Colonic mucosa (tissue), 4 donors: ENCODE measurements around the gene MRPS9. TPM values are rescaled to one million over a fixed set of nuclear protein-coding genes. Genes with fewer than 3 reads are reported as not detected.

Experiments used
- DNase-seq: peaks from one replicate; pipeline ENCODE4 v3.0.0-alpha.2; 2020
- H3K27ac ChIP-seq: fragments of 200-600 bp; one replicate; pipeline ENCODE4 v1.8.0; 2021
- H3K27me3 ChIP-seq: fragments of 200-600 bp; one replicate; pipeline ENCODE4 v1.8.0; 2021
- H3K36me3 ChIP-seq: fragments of 200-600 bp; one replicate; pipeline ENCODE4 v1.8.0; 2021
- H3K4me1 ChIP-seq: fragments of 200-600 bp; one replicate; pipeline ENCODE4 v1.8.0; 2021; ENCODE audit warnings: mild to moderate bottlenecking
- H3K4me3 ChIP-seq: fragments of 200-600 bp; one replicate; pipeline ENCODE4 v1.8.0; 2021
- H3K9ac ChIP-seq, 2 donors: one replicate each; pipeline ENCODE4 v1.7.0; 2013; ENCODE audit warnings: control low read depth in 2 of 2, low read depth in 2 of 2, low read length in 2 of 2
- H3K9me3 ChIP-seq: fragments of 200-600 bp; one replicate; pipeline ENCODE4 v1.8.0; 2021
- intact Hi-C: fragments of 100-400 bp; cut with DNase I; formaldehyde crosslinking; loops from one replicate; pipeline ENCODE4 v1.14.1; 2022
- total RNA-seq, 2 donors: library from RNA; stranded (reverse); fragmentation: NEBNext Ultra II Directional in 1 of 2; extraction: Animal tissue kit (Norgen Biotek cat#: 25700) in 1 of 2; gene quantifications; one replicate each; pipeline ENCODE4 v1.2.1, GENCODE V29; 2021
- TF ChIP-seq, protein P1 (sequence below): fragments of 200-600 bp; IDR thresholded peaks from one replicate; pipeline ENCODE4 v1.8.0; 2022; ENCODE audit warnings: antibody characterized with exemption, mild to moderate bottlenecking
- donor health status: healthy.
- donor health status: DM: no; HTN: no; CAD: no.
- donor health status: DM: no; HTN: no; CAD: no.

MRPS9 gene
- total RNA-seq, 2 donors from 2014 or later, result 33.4 to 48.4 TPM

- H3K9me3 ChIP-seq, result no peaks in the 10 kb centered on the region
- no peak for DNase-seq
- TF ChIP-seq, protein P1, sequence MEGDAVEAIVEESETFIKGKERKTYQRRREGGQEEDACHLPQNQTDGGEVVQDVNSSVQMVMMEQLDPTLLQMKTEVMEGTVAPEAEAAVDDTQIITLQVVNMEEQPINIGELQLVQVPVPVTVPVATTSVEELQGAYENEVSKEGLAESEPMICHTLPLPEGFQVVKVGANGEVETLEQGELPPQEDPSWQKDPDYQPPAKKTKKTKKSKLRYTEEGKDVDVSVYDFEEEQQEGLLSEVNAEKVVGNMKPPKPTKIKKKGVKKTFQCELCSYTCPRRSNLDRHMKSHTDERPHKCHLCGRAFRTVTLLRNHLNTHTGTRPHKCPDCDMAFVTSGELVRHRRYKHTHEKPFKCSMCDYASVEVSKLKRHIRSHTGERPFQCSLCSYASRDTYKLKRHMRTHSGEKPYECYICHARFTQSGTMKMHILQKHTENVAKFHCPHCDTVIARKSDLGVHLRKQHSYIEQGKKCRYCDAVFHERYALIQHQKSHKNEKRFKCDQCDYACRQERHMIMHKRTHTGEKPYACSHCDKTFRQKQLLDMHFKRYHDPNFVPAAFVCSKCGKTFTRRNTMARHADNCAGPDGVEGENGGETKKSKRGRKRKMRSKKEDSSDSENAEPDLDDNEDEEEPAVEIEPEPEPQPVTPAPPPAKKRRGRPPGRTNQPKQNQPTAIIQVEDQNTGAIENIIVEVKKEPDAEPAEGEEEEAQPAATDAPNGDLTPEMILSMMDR, result no peak
- no peak overlapping the region for H3K27ac ChIP-seq
- H3K4me1 ChIP-seq, result no peaks in the 10 kb centered on the region
- H3K9ac ChIP-seq, result no peak overlapping the region
- H3K36me3 ChIP-seq, result no peaks in the 10 kb centered on the region
- H3K27me3 ChIP-seq, result no peaks in the 10 kb centered on the region
- intact Hi-C loops, result no loop called here
- H3K4me3 ChIP-seq, result no peak overlapping the region
Measured at GRCh38 chr2:105111365-105112150, 73.7 kb downstream of the MRPS9 start.

DNA sequence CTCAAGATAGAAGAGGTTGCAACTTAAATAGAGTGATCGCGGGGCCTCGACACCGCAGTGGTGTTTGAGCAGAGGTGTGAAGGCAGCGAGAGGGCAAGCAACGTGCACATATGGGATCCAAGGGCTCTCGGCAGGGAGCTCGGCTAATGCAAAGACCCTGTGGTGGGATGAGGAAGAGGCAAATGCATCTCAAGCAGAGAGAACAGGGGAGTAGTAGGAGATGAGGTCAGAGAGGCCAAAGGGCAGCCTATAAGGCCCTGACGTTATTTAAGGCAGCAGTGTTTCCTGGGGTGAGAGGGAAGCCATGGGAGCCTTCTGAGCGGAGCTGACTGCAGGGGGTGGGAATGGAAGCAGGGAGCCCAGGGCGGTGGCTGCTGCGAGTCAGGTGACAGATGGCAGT, 74.5 kb downstream of the MRPS9 start:
- TF ChIP-seq, protein P1, result no peak
- Histone ChIP-seq H3K9me3 (no peaks in the 10 kb centered on the region), H3K36me3 (no peaks in the 10 kb centered on the region), H3K9ac (no peak overlapping the region), H3K27ac (no peak overlapping the region), H3K27me3 (no peaks in the 10 kb centered on the region), H3K4me3 (no peak overlapping the region), H3K4me1 (no peaks in the 10 kb centered on the region)
- no peak for DNase-seq
- intact Hi-C loops, result no loop called here

GRCh38 chr2:105113616-105114291, 75.9 kb downstream of the MRPS9 start:
- H3K27me3 ChIP-seq, result no peaks in the 10 kb centered on the region
- no peak overlapping the region for H3K9ac ChIP-seq
- H3K36me3 ChIP-seq, result no peaks in the 10 kb centered on the region
- no peak for DNase-seq
- H3K4me3 ChIP-seq, result no peak overlapping the region
- intact Hi-C loops, result loop anchor here (1.0 kb wide), 1 partner anchor 123 kb away; no protein-coding TSS in a partner anchor
- no peaks in the 10 kb centered on the region for H3K4me1 ChIP-seq
- H3K27ac ChIP-seq, result no peak overlapping the region
- no peaks in the 10 kb centered on the region for H3K9me3 ChIP-seq
- TF ChIP-seq, protein P1, result no peak

GRCh38 chr2:105114551-105114950, 76.7 kb downstream of the MRPS9 start:
- TF ChIP-seq, protein P1, result peak; percentile 76
- no peaks in the 10 kb centered on the region for H3K4me1 ChIP-seq
- no peak overlapping the region for H3K4me3 ChIP-seq
- intact Hi-C loops, result loop anchor here (1.0 kb wide), 1 partner anchor 122 kb away; no protein-coding TSS in a partner anchor
- no peak for DNase-seq
- H3K27ac ChIP-seq, result no peak overlapping the region
- no peaks in the 10 kb centered on the region for H3K9me3 ChIP-seq
- H3K36me3 ChIP-seq, result no peaks in the 10 kb centered on the region
- H3K9ac ChIP-seq, result no peak overlapping the region
- no peaks in the 10 kb centered on the region for H3K27me3 ChIP-seq

GRCh38 chr2:105116348-105116747, 78.5 kb downstream of the MRPS9 start:
- no peak for DNase-seq
- no peak overlapping the region for H3K4me3 ChIP-seq
- H3K36me3 ChIP-seq, result no peaks in the 10 kb centered on the region
- TF ChIP-seq, protein P1, result no peak
- H3K4me1 ChIP-seq, result no peaks in the 10 kb centered on the region
- H3K9me3 ChIP-seq, result no peaks in the 10 kb centered on the region
- intact Hi-C loops, result no loop called here
- no peaks in the 10 kb centered on the region for H3K27me3 ChIP-seq
- no peak overlapping the region for H3K27ac ChIP-seq
- no peak overlapping the region for H3K9ac ChIP-seq
